Measurements from ENCODE around the gene RUNX2. TPM values are rescaled to one million over a fixed set of nuclear protein-coding genes. Genes with fewer than 3 reads are reported as not detected.

The RUNX2 gene
- total and polyA plus RNA-seq, 2 of the 8 experiments (the other 6 are each of a cell fraction or from before 2014, with no cell fraction given): 0.26 to 1.2 TPM

DNA sequence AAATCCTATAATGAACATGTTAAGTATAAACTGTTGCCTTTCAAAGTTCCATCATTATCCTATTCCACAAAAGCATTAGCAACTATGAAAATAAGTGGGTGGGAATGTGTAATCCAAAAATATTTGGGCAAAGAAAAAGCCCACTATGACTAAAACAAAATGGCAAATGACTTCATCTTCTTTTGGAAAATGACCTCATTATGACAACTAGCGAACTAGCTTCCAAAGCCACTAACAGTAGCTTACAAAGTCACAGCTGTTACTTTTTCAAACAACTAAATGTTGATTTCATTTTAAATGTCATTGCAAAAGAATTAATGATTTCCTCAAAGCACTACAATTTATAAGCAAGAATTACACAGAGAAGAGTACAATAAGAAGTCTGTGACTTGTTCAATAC is 49.8 kb upstream of the RUNX2 start:
- Histone ChIP-seq H3K79me1 (ENCODE audit: low read depth, low read length) (no peaks in the 10 kb centered on the region), H2BK120ac (replicated peaks; ENCODE audit: low read depth, low read length) (no peak overlapping the region), H3K14ac (ENCODE audit: insufficient read length) (no peak overlapping the region), H4K20me1 (replicated peaks in 1 of 2; ENCODE audit: control insufficient read depth in 1 of 2, insufficient read depth in 2 of 2, low read length in 2 of 2) (no peaks in the 10 kb centered on the region), H2AK5ac (ENCODE audit: low read depth, low read length) (no peak overlapping the region), H3K23me2 (ENCODE audit: low read depth, low read length) (no peaks in the 10 kb centered on the region), H3K4me3 (ENCODE audit: extremely low read depth in 1 of 4, insufficient read depth in 2 of 4, low read depth in 3 of 4, low read length in 4 of 4) (no peak overlapping the region), H2BK15ac (ENCODE audit: low read length) (no peak overlapping the region), H3K4me2 (ENCODE audit: insufficient read depth in 1 of 2, low read depth in 2 of 2, low read length in 2 of 2) (no peak overlapping the region), H3K4ac (replicated peaks; ENCODE audit: insufficient read length, low read depth, low read length) (no peak overlapping the region), H3K9ac (replicated peaks in 1 of 4; ENCODE audit: extremely low read depth in 1 of 4, low read depth in 3 of 4, low read length in 3 of 4) (no peak overlapping the region), H3K18ac (ENCODE audit: extremely low read depth, low read length) (no peak overlapping the region), H3K27ac (ENCODE audit: low read depth, low read length) (no peak overlapping the region), H3K4me1 (replicated peaks in 1 of 4; ENCODE audit: control insufficient read depth in 3 of 4, insufficient read depth in 4 of 4, low read length in 3 of 4) (0 out of 7 replicates have a peak, but pooled peaks cover 0 to 3% (median 0%) of the 10 kb centered on the region in 4 experiments), H2AFZ (ENCODE audit: low read length) (no peak overlapping the region), H2BK12ac (ENCODE audit: low read depth, low read length) (no peak overlapping the region), H2BK20ac (ENCODE audit: low read length) (no peak overlapping the region), H3K56ac (replicated peaks; ENCODE audit: insufficient read length, low read depth, low read length) (no peak overlapping the region), H3K79me2 (ENCODE audit: control insufficient read depth in 1 of 2, insufficient read depth in 2 of 2, low read length in 2 of 2) (no peaks in the 10 kb centered on the region), H3K27me3 (replicated peaks in 1 of 4; ENCODE audit: control insufficient read depth in 3 of 4, extremely low read depth in 1 of 4, insufficient read depth in 3 of 4, low read length in 3 of 4) (no peaks in the 10 kb centered on the region), H2BK5ac (ENCODE audit: low read depth, low read length) (no peak overlapping the region), H3K36me3 (ENCODE audit: control insufficient read depth in 2 of 4, insufficient read depth in 4 of 4, low read length in 3 of 4) (peaks cover 0 to 2% (median 0%) of the 10 kb centered on the region in 4 experiments; a peak in 2 of 8 replicates), H3K23ac (ENCODE audit: insufficient read length) (no peak overlapping the region), H3K9me3 (ENCODE audit: insufficient read depth in 2 of 2, low read depth in 1 of 2, low read length in 1 of 2) (peaks cover 12 to 14% of the 10 kb centered on the region in 2 experiments; a peak in 3 of 4 replicates), H4K91ac (replicated peaks; ENCODE audit: insufficient read length, low read length) (no peak overlapping the region), H4K5ac (ENCODE audit: insufficient read length, low read depth, low read length) (no peak overlapping the region), H4K8ac (ENCODE audit: extremely low read depth, insufficient read depth, low read length) (no peak overlapping the region)
- no peak for FAIRE-seq
- POLR2A ChIA-PET (ENCODE audit: partially characterized antibody): no interaction called here
- no peak for DNase-seq (ENCODE audit: low read depth in 1 of 2, low spot score in 2 of 2)
- 89% methylated on average over 1 of the region's 1 CpG; no CpG with 5 or more reads in 1 of the 2 experiments for WGBS, 2 experiments (ENCODE audit: extremely low coverage in 1 of 2, insufficient coverage in 1 of 2, insufficient read length in 1 of 2, insufficient replicate concordance in 2 of 2, low coverage in 1 of 2, low lambda C conversion rate in 2 of 2, missing lambda C conversion rate in 1 of 2)
- TF ChIP-seq KDM1A (IDR thresholded peaks at IDR 0.05; ENCODE audit: borderline replicate concordance, low read length) (no peak), JUND (IDR thresholded peaks at IDR 0.05; ENCODE audit: low read length) (no peak), FOSL1 (IDR thresholded peaks at IDR 0.05; ENCODE audit: insufficient read depth, low read depth, low read length) (no peak), SUZ12 (IDR thresholded peaks at IDR 0.05; ENCODE audit: low read length) (no peak), POU5F1 (IDR thresholded peaks at IDR 0.05; ENCODE audit: low read depth, low read length) (no peak), POLR2A (IDR thresholded peaks at IDR 0.05; ENCODE audit: control extremely low read depth in 1 of 2, low read depth in 2 of 2, low read length in 2 of 2) (no peak), BCL11A (IDR thresholded peaks at IDR 0.05; ENCODE audit: low read depth in 2 of 2, low read length in 2 of 2) (no peak), GABPA (IDR thresholded peaks at IDR 0.05; ENCODE audit: borderline replicate concordance, insufficient read depth, low read length) (no peak), SIX5 (IDR thresholded peaks at IDR 0.05; ENCODE audit: low read depth, low read length) (no peak)
- TF ChIP-seq, protein P1, sequence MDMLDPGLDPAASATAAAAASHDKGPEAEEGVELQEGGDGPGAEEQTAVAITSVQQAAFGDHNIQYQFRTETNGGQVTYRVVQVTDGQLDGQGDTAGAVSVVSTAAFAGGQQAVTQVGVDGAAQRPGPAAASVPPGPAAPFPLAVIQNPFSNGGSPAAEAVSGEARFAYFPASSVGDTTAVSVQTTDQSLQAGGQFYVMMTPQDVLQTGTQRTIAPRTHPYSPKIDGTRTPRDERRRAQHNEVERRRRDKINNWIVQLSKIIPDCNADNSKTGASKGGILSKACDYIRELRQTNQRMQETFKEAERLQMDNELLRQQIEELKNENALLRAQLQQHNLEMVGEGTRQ (IDR thresholded peaks at IDR 0.05; ENCODE audit: low read length): no peak
- TF ChIP-seq, protein P2, sequence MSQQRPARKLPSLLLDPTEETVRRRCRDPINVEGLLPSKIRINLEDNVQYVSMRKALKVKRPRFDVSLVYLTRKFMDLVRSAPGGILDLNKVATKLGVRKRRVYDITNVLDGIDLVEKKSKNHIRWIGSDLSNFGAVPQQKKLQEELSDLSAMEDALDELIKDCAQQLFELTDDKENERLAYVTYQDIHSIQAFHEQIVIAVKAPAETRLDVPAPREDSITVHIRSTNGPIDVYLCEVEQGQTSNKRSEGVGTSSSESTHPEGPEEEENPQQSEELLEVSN (IDR thresholded peaks at IDR 0.05): no peak
- CTCF ChIA-PET (ENCODE audit: partially characterized antibody): no interaction called here

Data from H1 (cell line).